ENCODE results near the gene FAM187B.

- TF ChIP-seq CTCF (IDR thresholded peaks at IDR 0.05) = no peak
- no peak for TF ChIP-seq EZH2 (IDR thresholded peaks at IDR 0.05; ENCODE audit: borderline replicate concordance, insufficient read depth, low read depth, low read length, poor library complexity, severe bottlenecking)
Observed at GRCh38 chr19:35228177-35228930, at the start of gene FAM187B.

Data from B cell (primary cell).